Fibroblast of skin of back (primary cell): Measurements from ENCODE around the gene METTL24.
A peak's percentile ranks its signal among the peaks of the same experiment; 100 is the strongest.
"Not testable (repeated sequence)": the region's sequence is repeated elsewhere in the genome, so short reads cannot be mapped to it uniquely, and the experiment has no call there.

Experiments
- DNase-seq: peaks from one replicate; pipeline ENCODE4 v3.0.0-alpha.2; 2013

METTL24 gene

DNA sequence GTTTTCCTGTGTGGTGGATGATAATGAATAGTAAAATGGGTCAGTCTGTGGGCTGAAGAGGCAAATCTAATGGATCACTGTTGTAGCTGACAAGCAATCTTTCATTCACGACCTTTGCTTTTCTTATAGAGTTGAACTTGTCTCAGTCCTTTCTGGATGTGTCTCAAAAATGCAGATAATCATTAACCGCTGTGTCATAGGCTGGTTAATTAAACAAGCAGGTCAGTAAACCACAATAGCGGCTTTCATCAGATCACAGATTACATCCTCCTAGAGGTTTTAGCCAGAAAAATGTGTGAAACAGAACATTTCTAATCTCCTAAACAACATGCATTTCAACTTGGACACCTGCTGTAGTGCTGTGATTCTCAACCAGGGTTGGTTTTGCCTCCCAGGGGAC lies 2.5 kb upstream of the METTL24 start:
- no peak for DNase-seq

DNA sequence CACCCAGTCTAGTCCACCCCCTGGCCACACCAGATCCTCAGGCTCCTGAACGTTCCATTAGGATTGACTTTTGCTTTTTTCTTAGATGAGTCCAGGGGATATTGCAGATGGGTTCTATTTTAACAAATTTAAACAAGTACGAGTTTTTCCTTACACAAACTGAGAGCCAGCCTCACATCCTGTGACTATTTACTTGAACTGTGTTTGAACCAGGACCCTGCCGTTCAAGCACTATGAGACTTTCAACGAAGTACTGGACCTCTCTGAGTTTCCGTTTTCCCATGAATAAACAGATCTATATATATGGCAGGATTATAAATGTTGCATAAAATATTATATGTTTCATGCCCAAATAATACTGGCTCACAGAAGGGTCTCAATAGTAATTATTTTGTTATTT lies 1.4 kb upstream of the METTL24 start:
- no peak for DNase-seq

DNA sequence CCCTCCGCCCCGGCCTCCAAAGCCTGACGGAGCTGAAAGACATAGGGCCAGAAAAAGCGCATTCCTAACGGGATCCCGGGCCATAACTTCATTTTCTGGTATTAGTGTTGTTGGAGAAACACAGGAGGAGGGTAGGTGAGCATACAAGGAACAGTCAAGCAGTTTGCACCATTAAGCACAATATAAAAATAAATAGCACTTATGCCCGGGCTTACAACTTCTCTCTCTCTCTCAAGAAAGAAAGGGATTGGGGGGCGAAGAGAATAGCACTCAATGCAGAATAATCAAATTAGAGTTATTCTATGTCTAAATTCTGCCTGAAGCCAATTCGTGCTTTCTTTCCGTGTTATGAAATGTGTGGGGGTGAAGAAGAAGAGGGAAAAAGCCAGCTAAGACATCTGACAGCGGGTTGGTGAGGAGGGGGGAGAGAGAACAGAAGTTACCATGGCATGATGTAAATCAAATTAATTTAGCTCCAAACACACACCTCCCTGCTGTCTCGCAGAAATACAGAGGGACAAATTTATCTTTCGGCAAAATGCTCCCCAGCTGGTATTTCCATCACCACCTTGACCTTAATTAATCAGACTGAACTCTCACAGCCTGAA lies 508 bp upstream of the METTL24 start:
- DNase-seq, result no peak

DNA sequence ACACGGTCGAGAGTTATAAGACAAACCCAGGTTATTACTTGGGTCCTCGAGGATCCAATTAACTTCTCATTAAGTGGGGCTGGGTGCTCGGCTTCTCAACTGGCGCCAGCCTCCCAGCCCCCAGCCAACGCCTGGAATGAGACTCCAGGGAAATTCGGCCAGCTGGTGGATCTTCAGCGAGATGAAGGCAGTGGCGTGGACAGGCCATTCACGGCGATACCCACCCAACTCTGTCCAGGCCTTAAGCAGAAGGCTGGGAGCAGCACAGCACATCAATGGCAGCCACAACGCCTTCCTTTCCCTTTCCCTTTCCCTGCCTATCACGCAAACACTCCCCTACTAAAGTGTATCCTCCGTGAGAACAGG lies 868 bp downstream of the METTL24 start:
- no peak for DNase-seq

DNA sequence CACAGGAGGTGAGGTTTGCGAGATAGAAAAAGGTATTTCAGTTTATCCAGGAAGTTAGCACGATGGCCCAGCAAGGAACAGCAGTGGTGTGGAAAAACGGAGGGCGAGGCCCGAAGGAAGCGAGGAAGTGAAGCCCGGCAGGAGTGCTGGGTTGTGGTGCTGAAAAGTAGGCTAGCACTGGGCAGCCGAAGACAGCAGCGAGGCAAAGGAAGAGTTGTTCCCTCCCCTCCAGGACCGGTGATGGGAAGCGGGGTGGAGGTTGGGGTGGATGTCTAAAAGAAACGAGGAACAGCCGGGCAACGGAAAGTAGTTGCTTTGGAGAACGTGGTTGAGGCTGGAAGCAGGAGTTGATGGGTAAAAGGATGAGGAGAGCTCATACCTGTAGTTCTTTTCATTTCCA lies 1.4 kb downstream of the METTL24 start:
- no peak for DNase-seq

DNA sequence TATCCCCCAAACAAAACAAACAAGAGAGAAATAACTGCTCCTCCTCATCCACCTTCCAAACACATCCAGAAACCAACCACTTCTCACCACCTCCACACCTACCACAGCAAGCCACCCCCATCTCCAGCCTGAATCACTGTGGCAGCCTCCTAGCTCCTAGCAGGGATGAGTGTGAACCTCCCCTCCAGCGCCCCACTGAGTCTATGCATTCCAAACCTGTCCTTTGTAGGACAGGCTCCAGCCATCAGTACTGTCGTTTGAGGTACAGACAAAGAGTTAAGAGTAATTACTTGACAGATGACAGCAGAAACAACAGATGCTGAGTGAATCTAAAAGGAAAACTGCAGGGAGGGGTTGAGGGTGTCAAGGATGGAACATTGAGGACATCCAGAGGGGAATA lies 2.4 kb downstream of the METTL24 start:
- no peak for DNase-seq

DNA sequence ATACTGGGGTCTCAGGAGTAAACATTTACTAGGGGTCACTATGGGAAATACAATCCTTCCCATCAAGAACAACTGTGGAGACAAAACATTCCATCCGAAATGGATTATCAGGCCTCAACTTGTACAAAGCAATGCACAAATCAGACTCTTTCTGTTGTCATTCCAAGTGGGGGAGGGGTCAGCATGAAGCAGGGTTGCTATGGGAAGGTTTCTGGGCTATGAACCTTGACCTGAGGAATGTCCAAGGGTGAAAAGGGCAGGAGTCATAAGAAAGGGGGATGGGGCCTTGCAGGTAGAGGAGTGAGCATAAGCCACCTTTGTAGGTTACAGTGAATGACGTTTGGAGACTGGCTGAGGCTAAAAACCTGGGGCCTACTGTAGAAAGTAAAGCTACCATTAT lies 3.1 kb downstream of the METTL24 start:
- no peak for DNase-seq

DNA sequence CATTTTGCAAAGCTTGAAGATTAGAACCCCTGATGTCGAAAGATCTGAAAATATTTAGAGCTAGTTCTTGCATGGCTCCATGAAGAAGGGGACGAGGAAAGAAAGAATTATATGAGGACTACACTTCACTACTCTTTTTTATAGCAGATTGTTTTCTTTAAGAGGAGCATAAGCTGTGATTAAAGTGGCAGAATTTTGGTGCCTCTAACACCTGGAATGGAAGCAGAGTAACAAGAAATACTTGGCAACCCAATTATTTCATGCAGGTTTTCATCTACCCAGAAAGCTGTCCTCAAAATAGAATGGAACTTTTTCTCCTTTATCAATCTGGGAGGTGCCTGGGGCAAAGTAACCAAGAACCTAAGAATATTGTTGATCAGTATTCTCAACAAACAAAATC lies 4.0 kb downstream of the METTL24 start:
- no peak for DNase-seq

DNA sequence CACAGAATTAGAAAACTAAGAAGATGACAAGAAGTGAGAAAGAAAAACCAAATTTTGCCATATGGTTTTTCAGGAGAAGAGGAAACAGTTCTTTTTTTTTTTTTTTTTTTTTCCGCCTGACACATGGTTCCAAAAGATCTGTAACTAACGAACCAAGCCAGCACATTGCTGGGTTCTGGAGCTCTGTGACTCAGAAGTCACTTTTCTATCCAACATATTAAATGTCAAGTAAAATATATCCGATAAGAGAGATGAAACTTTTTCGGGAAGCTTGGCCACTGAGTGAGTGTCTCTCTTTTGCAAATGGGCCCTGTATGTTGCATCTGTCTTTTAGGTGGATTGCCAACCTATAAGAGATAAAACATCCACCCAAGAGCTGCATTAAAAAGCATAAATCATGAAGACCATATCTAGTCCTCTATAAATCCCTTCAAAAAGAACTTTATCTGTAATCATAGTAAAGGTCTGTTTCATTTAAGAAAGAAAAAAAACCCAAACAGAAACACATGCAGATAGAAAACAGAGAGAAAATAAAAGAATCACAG lies 4.6 kb downstream of the METTL24 start:
- DNase-seq, result no peak

DNA sequence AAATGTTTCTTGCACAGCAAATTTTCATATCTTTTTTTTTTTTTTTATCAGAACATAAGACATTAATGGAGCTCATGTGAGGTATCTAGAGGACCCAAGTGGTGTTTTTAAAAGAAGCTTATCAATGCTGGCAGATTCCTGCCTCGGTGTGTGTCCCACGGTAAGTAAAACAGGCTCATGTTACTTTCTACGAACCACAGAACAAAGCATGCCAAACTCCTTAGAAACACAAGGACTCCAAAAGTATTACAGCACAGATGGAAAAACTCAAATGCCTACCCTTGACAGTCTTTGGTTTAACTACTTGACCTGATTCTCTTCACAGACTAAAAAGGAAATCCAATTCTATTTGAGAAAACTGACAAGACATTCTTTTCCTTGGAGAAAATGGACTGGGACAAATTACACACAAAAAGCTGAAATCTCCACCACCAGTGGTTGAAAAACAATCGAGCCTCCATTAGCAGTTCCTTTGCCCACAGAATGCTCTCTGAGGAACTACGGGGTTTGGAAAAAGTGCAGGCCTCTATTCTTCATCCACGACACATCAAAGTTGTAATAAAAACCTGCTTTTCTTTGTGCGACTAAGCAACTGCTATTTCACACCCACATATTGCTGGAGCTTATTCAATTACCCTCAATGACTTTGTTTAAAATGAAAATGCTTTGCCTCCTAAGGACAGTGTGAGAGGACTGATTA lies 5.4 kb downstream of the METTL24 start:
- DNase-seq, result no peak

DNA sequence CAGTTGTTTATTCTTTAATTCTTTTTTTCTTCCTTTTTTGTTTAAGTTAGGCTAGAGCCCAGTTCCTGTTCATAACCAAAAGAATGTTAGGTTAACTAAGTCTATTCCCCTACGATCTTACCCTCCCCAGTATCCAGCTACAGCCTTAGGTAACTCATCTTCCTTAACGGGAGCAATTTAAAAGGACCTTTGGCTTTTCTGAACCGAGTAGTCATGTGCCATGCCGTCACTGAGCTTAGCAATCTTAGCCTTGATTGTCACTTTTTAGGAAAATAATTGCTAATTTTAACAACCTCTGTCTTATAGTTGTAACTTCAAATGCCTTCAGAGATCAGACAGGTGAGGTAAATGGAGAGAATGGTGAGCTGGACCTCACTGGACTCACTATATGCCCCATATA lies 6.2 kb downstream of the METTL24 start:
- DNase-seq, result no peak

DNA sequence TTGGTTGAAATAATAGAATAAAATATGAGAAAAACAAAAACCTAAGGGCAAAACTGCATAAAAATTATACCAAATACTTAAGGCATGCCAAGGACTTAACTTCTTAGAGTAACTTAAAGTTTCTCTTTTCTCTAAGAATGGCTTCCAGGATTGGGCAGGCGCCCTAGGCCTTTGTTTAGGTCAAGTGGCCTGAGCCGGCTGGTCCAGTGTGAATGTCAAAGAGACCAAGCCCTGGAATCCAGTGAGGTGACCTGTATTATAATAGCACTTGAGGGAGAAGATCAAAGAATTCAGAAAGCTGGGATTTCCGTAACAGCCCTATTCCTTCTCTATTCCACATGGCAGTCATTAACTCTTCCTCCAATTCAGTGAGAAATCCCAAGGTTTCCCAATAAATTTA lies 6.6 kb downstream of the METTL24 start:
- DNase-seq, result no peak

DNA sequence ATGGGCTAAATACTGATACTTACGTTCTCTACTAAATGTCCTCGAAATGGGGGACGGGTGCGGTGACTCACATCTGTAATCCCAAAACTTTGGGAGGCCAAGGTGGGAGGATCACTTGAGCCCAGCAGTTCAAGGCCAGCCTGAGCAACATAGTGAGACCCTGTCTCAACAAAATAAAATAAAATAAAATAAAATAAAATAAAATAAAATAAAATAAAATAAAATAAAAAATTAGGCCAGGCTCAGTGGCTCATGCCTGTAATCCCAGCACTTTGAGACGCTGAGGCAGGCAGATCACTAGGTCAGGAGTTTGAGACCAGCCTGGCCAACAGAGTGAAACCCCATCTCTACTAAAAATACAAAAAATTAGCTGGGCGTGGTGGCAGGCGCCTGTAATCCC lies 7.6 kb downstream of the METTL24 start:
- DNase-seq, result not testable (repeated sequence)

DNA sequence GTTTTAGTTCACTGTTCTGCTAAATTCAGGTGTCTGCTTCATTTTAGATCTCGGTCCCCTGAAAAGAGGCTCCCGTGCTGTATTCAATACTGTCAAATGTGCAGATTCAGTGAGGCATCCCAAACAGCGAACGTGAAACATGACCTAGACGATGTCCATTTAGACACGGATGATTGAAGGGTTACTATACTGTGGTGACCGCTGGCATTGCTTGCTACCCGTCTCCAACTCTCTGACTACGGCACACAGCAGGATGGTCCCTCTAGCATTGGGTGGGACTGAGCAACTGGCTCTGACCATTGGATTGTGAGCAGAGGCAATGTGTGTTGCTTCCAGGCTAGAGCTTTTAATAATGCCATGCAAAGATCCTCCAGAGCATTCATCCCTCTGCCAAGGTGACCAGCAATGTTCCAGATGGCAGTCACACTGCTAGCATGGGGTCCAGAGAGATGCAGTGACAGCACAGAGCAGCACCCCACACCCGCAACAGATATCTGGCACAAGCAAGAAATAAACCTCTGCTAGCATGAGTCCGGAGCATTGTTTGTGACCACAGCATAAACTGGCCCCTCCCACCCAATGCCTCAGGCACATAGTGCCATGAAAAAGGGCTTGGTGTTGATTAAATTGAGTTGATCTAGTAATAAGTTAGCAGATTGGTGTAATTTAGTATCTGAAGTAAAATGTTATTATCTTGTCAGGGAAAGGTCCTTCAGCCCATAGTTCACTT lies 9.0 kb downstream of the METTL24 start:
- no peak for DNase-seq

DNA sequence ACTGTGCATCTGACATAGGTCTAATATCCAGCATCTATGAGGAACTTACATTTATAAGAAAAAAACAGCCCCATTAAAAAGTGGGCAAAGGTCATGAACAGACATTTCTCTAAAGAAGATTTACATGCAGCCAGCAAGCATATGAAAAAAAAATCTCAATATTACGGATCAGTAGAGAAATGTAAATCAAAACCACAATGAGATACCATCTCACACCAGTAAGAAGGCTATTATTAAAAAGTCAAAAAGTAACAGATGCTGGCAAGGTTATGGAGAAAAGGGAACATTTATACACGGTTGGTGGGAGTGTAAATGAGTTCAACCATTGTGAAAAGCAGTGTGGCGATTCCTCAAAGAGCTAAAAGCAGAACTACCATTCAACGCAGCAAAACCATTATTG lies 13.1 kb downstream of the METTL24 start:
- DNase-seq, result no peak

DNA sequence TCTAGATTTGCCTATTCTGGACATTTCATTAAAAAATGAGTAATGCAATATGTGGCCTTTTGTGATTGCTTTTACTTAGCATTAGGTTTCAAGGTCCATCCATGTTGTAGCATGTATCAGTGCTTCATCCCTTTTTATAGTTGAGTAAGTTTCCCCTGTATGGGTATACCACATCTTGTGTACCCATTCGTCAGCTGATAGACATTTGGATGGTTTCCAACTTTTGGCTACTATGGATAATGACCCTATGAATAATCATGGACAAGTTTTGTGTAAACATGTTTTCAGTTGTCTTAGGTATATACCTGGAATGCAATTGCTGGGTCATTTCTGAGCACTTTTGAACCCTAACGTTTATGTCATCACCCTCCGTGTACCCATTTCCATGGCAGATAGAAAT lies 15.4 kb downstream of the METTL24 start:
- DNase-seq, result no peak

DNA sequence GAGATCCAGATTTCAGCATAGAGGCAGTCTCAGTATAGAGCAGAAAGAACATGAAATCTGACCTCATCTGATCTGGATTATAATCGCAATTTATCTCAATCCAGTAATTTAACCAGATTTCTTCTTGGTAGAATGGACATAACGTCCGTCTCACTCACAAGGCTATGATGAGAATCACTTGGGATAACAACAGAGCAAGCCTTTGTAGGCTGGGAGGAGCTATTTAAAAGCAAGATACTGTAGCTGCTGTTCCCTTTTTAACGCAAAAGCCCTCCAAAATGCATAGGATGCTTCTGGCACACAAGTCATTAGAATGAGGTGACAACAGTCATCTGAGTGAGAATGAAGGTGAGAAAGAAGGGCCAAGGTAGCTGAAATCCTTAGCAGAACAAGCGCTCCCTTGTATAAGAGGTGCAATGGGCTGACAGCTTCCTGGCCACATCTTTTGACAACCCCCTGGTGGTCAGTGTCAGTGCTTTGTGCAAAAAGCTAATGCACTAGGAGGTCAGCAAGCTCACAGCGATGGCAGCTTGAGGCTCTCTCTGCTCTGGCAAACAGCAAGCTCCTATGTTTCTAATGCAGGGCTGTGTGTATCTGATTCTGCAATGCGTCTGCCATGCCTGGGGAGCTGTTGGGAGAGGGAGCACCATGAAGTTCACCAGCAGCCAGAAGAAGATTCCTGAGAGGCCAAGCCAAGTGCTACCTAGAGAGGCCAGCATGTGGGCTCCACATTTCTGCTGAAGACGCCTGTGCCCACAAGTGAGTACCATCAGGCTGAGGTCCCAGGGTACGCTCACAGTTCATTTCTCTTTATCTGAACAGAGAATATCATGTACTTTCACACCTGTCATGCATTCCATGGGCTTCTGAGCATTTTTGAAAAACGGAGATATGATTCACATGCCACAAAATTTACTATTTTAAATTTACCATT lies 16.2 kb downstream of the METTL24 start:
- peak; percentile 8 for DNase-seq

DNA sequence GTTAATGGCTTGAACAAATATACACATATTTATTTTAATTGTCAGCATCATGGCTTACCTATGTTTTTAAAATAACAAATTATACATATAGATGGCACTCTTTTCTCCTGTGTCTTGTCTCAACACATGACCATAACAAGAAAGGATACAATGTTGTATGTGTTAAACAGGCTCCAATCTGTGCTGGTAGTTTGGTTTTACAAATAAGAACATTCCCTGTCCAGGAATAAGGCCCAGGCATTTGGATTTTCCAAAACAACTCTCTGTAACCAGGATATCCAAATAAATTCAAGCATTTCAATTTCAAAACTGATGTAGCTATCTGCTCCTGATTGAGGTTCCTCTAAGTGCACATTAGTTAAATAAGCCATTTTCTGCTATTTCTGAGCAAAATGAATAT lies 17.1 kb downstream of the METTL24 start:
- no peak for DNase-seq

DNA sequence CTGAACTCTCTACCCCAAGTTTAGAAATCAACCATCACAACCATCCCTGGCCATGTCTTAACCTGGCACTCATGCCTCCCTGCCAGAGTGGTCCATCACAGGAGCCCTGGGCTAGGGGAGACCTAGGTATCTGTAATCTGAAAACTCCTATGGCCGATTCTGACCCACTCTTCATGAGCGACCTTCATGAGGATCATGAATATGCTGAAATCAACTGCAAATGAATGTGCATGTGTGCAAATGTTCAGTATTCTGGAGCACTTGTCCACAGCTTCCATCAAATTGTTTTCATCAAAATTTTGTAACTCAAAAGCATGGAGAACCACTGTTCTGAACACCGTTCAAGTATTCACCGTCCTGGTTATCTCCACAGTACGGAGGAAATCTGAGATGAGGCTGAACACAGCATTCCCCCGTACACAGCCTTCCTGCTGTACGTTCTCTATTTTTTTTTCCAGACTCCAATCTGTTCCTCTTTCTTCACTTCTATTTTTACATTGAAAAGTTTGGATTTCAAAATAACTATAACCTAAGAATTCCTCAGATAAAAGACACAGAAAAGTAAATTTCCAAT lies 17.7 kb downstream of the METTL24 start:
- no peak for DNase-seq

DNA sequence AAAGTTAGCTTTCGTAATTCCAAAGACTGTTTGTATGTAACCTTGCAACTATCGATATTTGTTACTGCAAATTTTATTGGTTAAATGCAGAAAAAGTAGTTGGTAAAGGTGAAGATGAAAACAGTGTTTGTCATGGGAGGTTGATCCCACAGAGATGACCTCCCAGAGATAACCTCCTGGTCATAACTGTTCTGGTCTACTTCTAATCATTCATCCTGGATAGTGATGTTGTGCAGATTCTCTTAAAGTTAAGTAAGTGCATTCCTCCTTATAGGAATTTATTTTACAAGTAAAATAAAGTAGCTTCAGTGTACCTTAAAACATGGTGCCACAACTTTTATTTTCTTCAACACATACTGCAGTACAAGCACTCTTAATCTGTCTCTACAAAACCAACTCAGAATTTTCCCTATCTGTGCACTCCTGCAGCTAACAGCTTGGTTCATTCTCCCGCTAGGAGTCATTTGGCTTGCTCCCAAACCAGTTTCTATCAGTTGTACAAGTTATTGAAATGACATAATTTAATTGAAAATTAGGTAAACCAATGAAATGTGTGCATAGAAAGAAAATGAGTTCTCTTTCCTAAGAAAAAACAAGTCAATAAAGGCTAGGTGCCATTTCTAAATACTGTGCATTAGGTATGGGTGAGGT lies 19.2 kb downstream of the METTL24 start:
- no peak for DNase-seq

DNA sequence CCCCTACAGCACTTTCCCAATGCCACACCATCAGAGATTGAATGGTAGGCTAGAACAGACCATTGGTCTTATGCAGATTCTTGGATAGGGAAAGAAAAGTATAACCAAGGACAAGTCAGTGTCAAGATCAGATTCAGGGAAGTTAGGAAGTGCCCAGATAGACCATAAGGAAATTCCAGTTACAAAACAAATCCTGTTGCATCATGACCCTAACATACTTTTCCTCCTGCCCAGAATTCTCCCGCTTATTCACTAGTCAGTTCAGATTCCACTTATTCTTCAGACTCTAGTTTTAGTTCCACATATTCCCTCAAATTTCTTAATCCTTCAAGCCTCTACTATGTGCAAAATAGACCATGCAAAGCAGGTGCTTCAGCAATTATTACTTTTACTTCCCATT lies 20.7 kb downstream of the METTL24 start:
- DNase-seq, result no peak
